Measurements from ENCODE around the gene PDGFA.

The PDGFA gene

GRCh38 chr7:519484-520390 lies at the start of gene PDGFA:
Gene PDGFA (minus strand): TSS chr7:519846. CDS start chr7:519001, 845 bp downstream.
- ATAC-seq (peak; percentile 3), DNase-seq (peak; percentile 40)
- Mint-ChIP-seq H3K4me1 (peaks cover 16% of the 10 kb centered on the region), H3K27ac (no peak within 1 kb of the TSS), H3K27me3 (peaks cover 36% of the 10 kb centered on the region), H3K9me3 (no peaks in the 10 kb centered on the region), H3K4me3 (peak within 1 kb of the TSS; percentile 81), H3K36me3 (ENCODE audit: low read depth) (peaks cover 3% of the 10 kb centered on the region)

- ATAC-seq (no peak), DNase-seq (no peak)
- no peaks in the 10 kb centered on the region for H3K27me3 Mint-ChIP-seq
- H3K9me3 Mint-ChIP-seq, result no peaks in the 10 kb centered on the region
- H3K36me3 Mint-ChIP-seq (ENCODE audit: low read depth), result peaks cover 4% of the 10 kb centered on the region
- no peaks in the 10 kb centered on the region for H3K4me1 Mint-ChIP-seq
- H3K4me3 Mint-ChIP-seq, result no peak overlapping the region
- H3K27ac Mint-ChIP-seq, result no peak overlapping the region
Measured at GRCh38 chr7:568031-568951, 48.6 kb upstream of the PDGFA start.

GRCh38 chr7:567305-567883 lies 47.7 kb upstream of the PDGFA start:
- ATAC-seq, result no peak
- Mint-ChIP-seq H3K27ac (no peak overlapping the region), H3K36me3 (ENCODE audit: low read depth) (peaks cover 4% of the 10 kb centered on the region)

GRCh38 chr7:566100-566499 lies 46.5 kb upstream of the PDGFA start:
- DNase-seq (no peak), ATAC-seq (no peak)
- peaks cover 6% of the 10 kb centered on the region for H3K36me3 Mint-ChIP-seq (ENCODE audit: low read depth)
- peaks cover 6% of the 10 kb centered on the region for H3K4me1 Mint-ChIP-seq
- H3K9me3 Mint-ChIP-seq, result no peaks in the 10 kb centered on the region
- H3K27me3 Mint-ChIP-seq, result no peaks in the 10 kb centered on the region
- no peak overlapping the region for H3K4me3 Mint-ChIP-seq
- H3K27ac Mint-ChIP-seq, result no peak overlapping the region

More at GRCh38 chr7:567305-567883, 47.7 kb upstream of the PDGFA start:
- H3K27me3 Mint-ChIP-seq, result no peaks in the 10 kb centered on the region
- H3K4me3 Mint-ChIP-seq, result no peak overlapping the region
- H3K9me3 Mint-ChIP-seq, result no peaks in the 10 kb centered on the region
- peaks cover 4% of the 10 kb centered on the region for H3K4me1 Mint-ChIP-seq
- DNase-seq, result no peak

GRCh38 chr7:564176-564865 lies 44.7 kb upstream of the PDGFA start:
- H3K36me3 Mint-ChIP-seq (ENCODE audit: low read depth), result peaks cover 11% of the 10 kb centered on the region
- H3K27ac Mint-ChIP-seq, result no peak overlapping the region
- H3K4me3 Mint-ChIP-seq, result no peak overlapping the region
- no peak for DNase-seq
- no peak for ATAC-seq
- H3K4me1 Mint-ChIP-seq, result peaks cover 6% of the 10 kb centered on the region
- H3K9me3 Mint-ChIP-seq, result no peaks in the 10 kb centered on the region
- no peaks in the 10 kb centered on the region for H3K27me3 Mint-ChIP-seq

- no peak overlapping the region for H3K27ac Mint-ChIP-seq
- no peak for ATAC-seq
Measured at GRCh38 chr7:563629-564170, 44.1 kb upstream of the PDGFA start.

GRCh38 chr7:562789-563628 lies 43.4 kb upstream of the PDGFA start:
- Mint-ChIP-seq H3K9me3 (no peaks in the 10 kb centered on the region), H3K27me3 (no peaks in the 10 kb centered on the region), H3K4me1 (peaks cover 6% of the 10 kb centered on the region), H3K27ac (no peak overlapping the region), H3K36me3 (ENCODE audit: low read depth) (peaks cover 9% of the 10 kb centered on the region), H3K4me3 (no peak overlapping the region)
- ATAC-seq, result no peak
- DNase-seq, result no peak

More at GRCh38 chr7:563629-564170, 44.1 kb upstream of the PDGFA start:
- H3K4me1 Mint-ChIP-seq, result peaks cover 6% of the 10 kb centered on the region
- no peak overlapping the region for H3K4me3 Mint-ChIP-seq
- no peak for DNase-seq
- no peaks in the 10 kb centered on the region for H3K9me3 Mint-ChIP-seq
- H3K36me3 Mint-ChIP-seq (ENCODE audit: low read depth), result peaks cover 11% of the 10 kb centered on the region
- no peaks in the 10 kb centered on the region for H3K27me3 Mint-ChIP-seq

- peaks cover 9% of the 10 kb centered on the region for H3K36me3 Mint-ChIP-seq (ENCODE audit: low read depth)
- H3K9me3 Mint-ChIP-seq, result no peaks in the 10 kb centered on the region
- ATAC-seq (no peak), DNase-seq (no peak)
- no peak overlapping the region for H3K4me3 Mint-ChIP-seq
- peaks cover 6% of the 10 kb centered on the region for H3K4me1 Mint-ChIP-seq
- H3K27me3 Mint-ChIP-seq, result no peaks in the 10 kb centered on the region
- H3K27ac Mint-ChIP-seq, result no peak overlapping the region
Measured at GRCh38 chr7:562374-562675, 42.7 kb upstream of the PDGFA start.

GRCh38 chr7:561631-562373 lies 42.2 kb upstream of the PDGFA start:
- ATAC-seq (no peak), DNase-seq (no peak)
- no peaks in the 10 kb centered on the region for H3K9me3 Mint-ChIP-seq
- H3K36me3 Mint-ChIP-seq (ENCODE audit: low read depth), result peaks cover 10% of the 10 kb centered on the region
- H3K27ac Mint-ChIP-seq, result no peak overlapping the region
- H3K4me1 Mint-ChIP-seq, result peaks cover 6% of the 10 kb centered on the region
- H3K27me3 Mint-ChIP-seq, result no peaks in the 10 kb centered on the region
- H3K4me3 Mint-ChIP-seq, result no peak overlapping the region

- ATAC-seq (no peak), DNase-seq (no peak)
- Mint-ChIP-seq H3K27me3 (no peaks in the 10 kb centered on the region), H3K4me3 (no peak overlapping the region), H3K36me3 (ENCODE audit: low read depth) (peaks cover 10% of the 10 kb centered on the region), H3K9me3 (no peaks in the 10 kb centered on the region), H3K4me1 (peaks cover 6% of the 10 kb centered on the region), H3K27ac (no peak overlapping the region)
Measured at GRCh38 chr7:560966-561630, 41.5 kb upstream of the PDGFA start.

GRCh38 chr7:559396-559705 lies 39.7 kb upstream of the PDGFA start:
- H3K4me1 Mint-ChIP-seq, result peaks cover 6% of the 10 kb centered on the region
- no peak for ATAC-seq
- DNase-seq, result no peak
- no peak overlapping the region for H3K27ac Mint-ChIP-seq
- no peak overlapping the region for H3K4me3 Mint-ChIP-seq
- H3K9me3 Mint-ChIP-seq, result no peaks in the 10 kb centered on the region
- peaks cover 9% of the 10 kb centered on the region for H3K36me3 Mint-ChIP-seq (ENCODE audit: low read depth)
- no peaks in the 10 kb centered on the region for H3K27me3 Mint-ChIP-seq

GRCh38 chr7:557558-557881 lies 37.9 kb upstream of the PDGFA start:
- DNase-seq (no peak), ATAC-seq (no peak)
- Mint-ChIP-seq H3K27me3 (no peaks in the 10 kb centered on the region), H3K36me3 (ENCODE audit: low read depth) (peaks cover 9% of the 10 kb centered on the region), H3K4me1 (peaks cover 2% of the 10 kb centered on the region), H3K9me3 (no peaks in the 10 kb centered on the region), H3K4me3 (no peak overlapping the region), H3K27ac (no peak overlapping the region)
